ENCODE measurements around the gene PRSS48. TPM values are rescaled to one million over a fixed set of nuclear protein-coding genes. Genes with fewer than 3 reads are reported as not detected.

Gene PRSS48
- total RNA-seq, 1 donor from 2014 or later = not detected

DNA sequence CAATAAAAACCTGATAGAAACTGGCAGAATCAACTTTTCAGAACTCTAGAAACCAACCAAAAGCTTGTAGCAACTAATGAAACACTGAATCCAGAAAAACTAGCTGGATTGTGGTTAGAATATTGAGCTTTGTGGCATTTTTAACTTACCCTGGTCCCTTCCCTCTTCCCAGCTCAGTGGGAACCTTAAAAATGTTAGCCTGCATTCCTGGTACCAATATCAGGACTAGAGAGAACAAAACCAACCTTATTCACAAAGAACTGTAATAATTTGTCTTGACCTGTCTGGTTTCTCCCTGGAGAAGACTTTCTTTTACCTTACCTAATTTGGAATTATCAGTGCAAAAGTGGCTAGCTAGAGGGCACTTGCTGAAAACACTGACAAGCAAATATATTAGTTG is 27.3 kb downstream of the PRSS48 start:
- H3K4me2 ChIP-seq = no peak overlapping the region
- no peak overlapping the region for H3K4me3 ChIP-seq
- TF ChIP-seq, protein P1, sequence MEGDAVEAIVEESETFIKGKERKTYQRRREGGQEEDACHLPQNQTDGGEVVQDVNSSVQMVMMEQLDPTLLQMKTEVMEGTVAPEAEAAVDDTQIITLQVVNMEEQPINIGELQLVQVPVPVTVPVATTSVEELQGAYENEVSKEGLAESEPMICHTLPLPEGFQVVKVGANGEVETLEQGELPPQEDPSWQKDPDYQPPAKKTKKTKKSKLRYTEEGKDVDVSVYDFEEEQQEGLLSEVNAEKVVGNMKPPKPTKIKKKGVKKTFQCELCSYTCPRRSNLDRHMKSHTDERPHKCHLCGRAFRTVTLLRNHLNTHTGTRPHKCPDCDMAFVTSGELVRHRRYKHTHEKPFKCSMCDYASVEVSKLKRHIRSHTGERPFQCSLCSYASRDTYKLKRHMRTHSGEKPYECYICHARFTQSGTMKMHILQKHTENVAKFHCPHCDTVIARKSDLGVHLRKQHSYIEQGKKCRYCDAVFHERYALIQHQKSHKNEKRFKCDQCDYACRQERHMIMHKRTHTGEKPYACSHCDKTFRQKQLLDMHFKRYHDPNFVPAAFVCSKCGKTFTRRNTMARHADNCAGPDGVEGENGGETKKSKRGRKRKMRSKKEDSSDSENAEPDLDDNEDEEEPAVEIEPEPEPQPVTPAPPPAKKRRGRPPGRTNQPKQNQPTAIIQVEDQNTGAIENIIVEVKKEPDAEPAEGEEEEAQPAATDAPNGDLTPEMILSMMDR (IDR thresholded peaks at IDR 0.05) = no peak
- TF ChIP-seq EZH2phosphoT487 (IDR thresholded peaks at IDR 0.05) (no peak), EZH2 (IDR thresholded peaks at IDR 0.05) (no peak)
- no peaks in the 10 kb centered on the region for H3K4me1 Mint-ChIP-seq
- no peak overlapping the region for H3K9ac ChIP-seq
- no peak overlapping the region for H3K27ac ChIP-seq
- H3K4me1 ChIP-seq = peaks cover 12% of the 10 kb centered on the region
- H4K20me1 ChIP-seq (ENCODE audit: low read depth) = peaks cover 7% of the 10 kb centered on the region
- peaks cover 95% of the 10 kb centered on the region for H3K79me2 ChIP-seq (ENCODE audit: low read depth)
- H3K36me3 Mint-ChIP-seq = peaks cover 39% of the 10 kb centered on the region
- no peaks in the 10 kb centered on the region for H3K27me3 ChIP-seq
- peaks cover 4% of the 10 kb centered on the region for H3K27me3 Mint-ChIP-seq (ENCODE audit: insufficient read depth, low read depth)
- H2AFZ ChIP-seq (replicated peaks) = no peak overlapping the region
- no peaks in the 10 kb centered on the region for H3F3A ChIP-seq (ENCODE audit: low read depth)
- H3K36me3 ChIP-seq = no peaks in the 10 kb centered on the region
- H3K9me3 ChIP-seq (ENCODE audit: low read depth) = no peaks in the 10 kb centered on the region
- no peak overlapping the region for H3K27ac Mint-ChIP-seq
- no peak for DNase-seq (ENCODE audit: low spot score)
- no peak overlapping the region for H3K4me3 Mint-ChIP-seq
- H3K9me3 Mint-ChIP-seq = peaks cover 42% of the 10 kb centered on the region

DNA sequence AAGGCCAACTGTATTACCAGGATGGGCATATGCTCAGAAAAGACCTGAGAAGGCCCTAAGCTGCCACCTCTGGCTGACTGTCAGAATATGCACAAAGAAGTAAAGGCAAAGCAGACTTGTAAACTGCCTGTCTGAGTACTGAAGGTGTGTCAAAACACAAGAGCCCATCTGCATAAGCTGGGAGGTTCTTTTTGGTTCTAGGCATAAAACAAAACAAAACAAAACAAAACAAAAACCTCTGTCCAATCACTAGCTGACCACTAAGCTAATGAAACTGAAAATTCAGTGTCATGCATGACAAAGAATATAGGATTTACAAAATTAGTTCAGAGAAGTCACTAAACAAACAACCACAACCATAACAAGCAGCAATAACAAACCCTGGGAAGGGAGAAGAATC is 27.8 kb downstream of the PRSS48 start:
- H3K36me3 ChIP-seq = no peaks in the 10 kb centered on the region
- H3K9me3 Mint-ChIP-seq = peaks cover 39% of the 10 kb centered on the region
- no peak for DNase-seq (ENCODE audit: low spot score)
- H3K9me3 ChIP-seq (ENCODE audit: low read depth) = no peaks in the 10 kb centered on the region
- H3K27ac ChIP-seq = no peak overlapping the region
- H3K27me3 Mint-ChIP-seq (ENCODE audit: insufficient read depth, low read depth) = peaks cover 6% of the 10 kb centered on the region
- H3K9ac ChIP-seq = no peak overlapping the region
- H3K4me2 ChIP-seq = no peak overlapping the region
- no peaks in the 10 kb centered on the region for H3F3A ChIP-seq (ENCODE audit: low read depth)
- peaks cover 44% of the 10 kb centered on the region for H3K36me3 Mint-ChIP-seq
- no peak overlapping the region for H3K4me3 Mint-ChIP-seq
- H2AFZ ChIP-seq (replicated peaks) = no peak overlapping the region
- H3K4me1 ChIP-seq = peaks cover 12% of the 10 kb centered on the region
- peaks cover 7% of the 10 kb centered on the region for H4K20me1 ChIP-seq (ENCODE audit: low read depth)
- H3K27me3 ChIP-seq = no peaks in the 10 kb centered on the region
- TF ChIP-seq EZH2phosphoT487 (IDR thresholded peaks at IDR 0.05) (no peak), EZH2 (IDR thresholded peaks at IDR 0.05) (no peak)
- TF ChIP-seq, protein P1 (IDR thresholded peaks at IDR 0.05) = no peak
- peaks cover 96% of the 10 kb centered on the region for H3K79me2 ChIP-seq (ENCODE audit: low read depth)
- no peak overlapping the region for H3K4me3 ChIP-seq
- H3K4me1 Mint-ChIP-seq = no peaks in the 10 kb centered on the region
- no peak overlapping the region for H3K27ac Mint-ChIP-seq

DNA sequence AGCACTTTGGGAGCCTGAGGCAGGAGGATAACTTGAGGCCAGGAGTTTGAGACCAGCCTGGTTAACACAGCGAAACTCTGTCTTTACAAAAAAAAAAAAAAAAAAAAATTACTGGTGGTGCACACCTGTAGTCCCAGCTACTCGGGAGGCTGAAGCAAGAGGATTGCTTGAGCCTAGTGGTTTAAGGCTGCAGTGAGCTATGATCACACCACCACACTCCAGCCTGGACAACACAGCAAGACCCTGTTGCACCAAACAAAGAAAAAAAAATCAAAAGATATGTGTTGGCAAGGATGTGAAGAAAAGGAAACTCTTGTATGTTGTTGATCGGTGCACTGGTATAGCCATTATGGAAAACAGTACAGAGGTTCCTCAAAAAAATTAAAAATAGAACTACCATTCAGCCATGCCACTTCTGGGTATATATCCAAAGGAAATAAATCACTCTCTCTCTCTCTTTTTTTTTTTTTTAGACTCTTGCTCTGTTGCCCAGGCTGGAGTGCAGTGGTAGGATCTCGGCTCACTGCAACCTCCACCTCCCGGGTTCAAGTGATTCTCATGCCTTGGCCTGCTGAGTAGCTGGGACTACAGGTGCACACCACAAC is 33.3 kb downstream of the PRSS48 start:
- peaks cover 16% of the 10 kb centered on the region for H4K20me1 ChIP-seq (ENCODE audit: low read depth)
- no peaks in the 10 kb centered on the region for H3K36me3 ChIP-seq
- H3K27ac ChIP-seq = no peak overlapping the region
- no peak overlapping the region for H2AFZ ChIP-seq (replicated peaks)
- no peaks in the 10 kb centered on the region for H3K27me3 ChIP-seq
- no peaks in the 10 kb centered on the region for H3K4me1 ChIP-seq
- H3F3A ChIP-seq (ENCODE audit: low read depth) = peaks cover 5% of the 10 kb centered on the region
- DNase-seq (ENCODE audit: low spot score) = no peak
- Mint-ChIP-seq H3K36me3 (peaks cover 32% of the 10 kb centered on the region), H3K4me1 (peaks cover 1% of the 10 kb centered on the region), H3K9me3 (peaks cover 9% of the 10 kb centered on the region), H3K4me3 (no peak overlapping the region), H3K27me3 (ENCODE audit: insufficient read depth, low read depth) (peaks cover 2% of the 10 kb centered on the region), H3K27ac (no peak overlapping the region)
- TF ChIP-seq, protein P1 (IDR thresholded peaks at IDR 0.05) = no peak
- no peak for TF ChIP-seq EZH2phosphoT487 (IDR thresholded peaks at IDR 0.05)
- no peak for TF ChIP-seq EZH2 (IDR thresholded peaks at IDR 0.05)
- H3K9me3 ChIP-seq (ENCODE audit: low read depth) = no peaks in the 10 kb centered on the region
- H3K79me2 ChIP-seq (ENCODE audit: low read depth) = peaks cover 97% of the 10 kb centered on the region
- H3K9ac ChIP-seq = no peak overlapping the region
- no peak overlapping the region for H3K4me2 ChIP-seq
- H3K4me3 ChIP-seq = no peak overlapping the region

All from neural progenitor cell (in vitro differentiated cells).